Panc1 (cell line): ENCODE results near the gene EDDM13. TPM values are rescaled to one million over a fixed set of nuclear protein-coding genes. Genes with fewer than 3 reads are reported as not detected.

Source experiments
- ATAC-seq: fragments of 200-7000 bp; cut with Tn5 transposase; 2 replicates; pipeline ENCODE4 v1.9.1; 2020; ENCODE audit warnings: mild to moderate bottlenecking, moderate library complexity
- Bru-seq: library from RNA; stranded (reverse); fragments of 400-500 nt; gene quantifications from one replicate; lab custom pipeline; 2021; lab: Mats Ljungman, UMichigan
- BruChase-seq, 2 experiments: library from RNA; stranded (reverse); fragments of 400-500 nt; gene quantifications; one replicate each; lab custom pipeline; 2021; lab: Mats Ljungman, UMichigan
- BruUV-seq: library from RNA; stranded (reverse); fragments of 400-500 nt; replicated peaks from 2 replicates; lab custom pipeline; 2021; lab: Mats Ljungman, UMichigan
- CTCF ChIA-PET: fragments of 300-600 bp; sonication (Branson Sonifier 250); formaldehyde crosslinking; loops from one replicate; lab custom pipeline; 2022; ENCODE audit warnings: antibody characterized with exemption; lab: Charles Lee
- POLR2A ChIA-PET: fragments of 300-600 bp; sonication (Branson Sonifier 250); formaldehyde crosslinking; loops from one replicate; lab custom pipeline; 2022; ENCODE audit warnings: antibody characterized with exemption; lab: Charles Lee
- DNase-seq: peaks from one replicate; pipeline ENCODE4 v3.0.0-alpha.2; 2010; ENCODE audit warnings: low read depth, low spot score
- H3K27ac ChIP-seq: 2 replicates; pipeline ENCODE4 v1.5.1; 2011; ENCODE audit warnings: mild to moderate bottlenecking, low read length, inconsistent platforms
- H3K27me3 ChIP-seq: fragments of 200-500 bp; sonication (Bioruptor generic); 2 replicates; pipeline ENCODE4 v1.6.0; 2014; ENCODE audit warnings: low read length, inconsistent platforms; ENCODE audit not compliant: control insufficient read depth, insufficient read depth
- H3K36me3 ChIP-seq: fragments of 200-500 bp; sonication (Bioruptor generic); 2 replicates; pipeline ENCODE4 v1.5.1; 2014; ENCODE audit warnings: inconsistent platforms, mild to moderate bottlenecking, low read length, moderate library complexity; ENCODE audit not compliant: control insufficient read depth, insufficient read depth
- H3K4me1 ChIP-seq: 2 replicates; pipeline ENCODE4 v1.5.1; 2011; ENCODE audit warnings: inconsistent platforms, mild to moderate bottlenecking, low read length, moderate library complexity; ENCODE audit not compliant: control insufficient read depth, insufficient read depth
- H3K4me3 ChIP-seq, 2 experiments: 2 replicates each; pipeline ENCODE4 v1.5.1; 2011 to 2012; ENCODE audit warnings: low read depth in 2 of 2, low read length in 2 of 2, mild to moderate bottlenecking in 2 of 2, inconsistent platforms in 1 of 2, moderate library complexity in 1 of 2
- H3K9me3 ChIP-seq: fragments of 200-500 bp; sonication (Bioruptor generic); 2 replicates; pipeline ENCODE4 v1.5.1; 2014; ENCODE audit warnings: low read depth, mild to moderate bottlenecking, inconsistent platforms, low read length, moderate library complexity; ENCODE audit not compliant: control insufficient read depth, insufficient read depth
- POLR2AphosphoS5 ChIP-seq: IDR thresholded peaks from 2 replicates; pipeline ENCODE4 v1.6.1; 2012; ENCODE audit warnings: mild to moderate bottlenecking, low read depth, low read length, moderate library complexity
- SIN3A ChIP-seq: IDR thresholded peaks from 2 replicates; pipeline ENCODE4 v1.6.1; 2012; ENCODE audit warnings: low read depth, mild to moderate bottlenecking, low read length, moderate library complexity, borderline replicate concordance; ENCODE audit not compliant: insufficient read depth
- TCF7L2 ChIP-seq: IDR thresholded peaks from 2 replicates; pipeline ENCODE4 v1.6.1; 2011; ENCODE audit warnings: mild to moderate bottlenecking, low read depth, low read length, inconsistent platforms
- in situ Hi-C: cut with HindIII; loops from 2 replicates; pipeline ENCODE4 v1.10.0; 2016; ENCODE audit warnings: low sequenced_read_pairs, low pct_unique_long_range_greater_than_20kb
- intact Hi-C: fragments of 100-400 bp; cut with micrococcal nuclease; formaldehyde crosslinking; loops from one replicate; pipeline ENCODE4 v1.10.0; 2022; ENCODE audit not compliant: unreplicated experiment
- long read RNA-seq: library from polyadenylated mRNA; unstranded; transcript quantifications from one replicate; pipeline ENCODE4 v2.0.0, GENCODE V29; 2021; ENCODE audit not compliant: unreplicated experiment
- polyA plus RNA-seq: library from polyadenylated mRNA; unstranded; fragments of >200 nt; gene quantifications from one replicate; pipeline ENCODE4 v1.2.1, GENCODE V29; 2012; ENCODE audit warnings: missing spikeins; ENCODE audit not compliant: insufficient read length
- total RNA-seq: library from RNA; stranded (reverse); gene quantifications from one replicate; pipeline ENCODE4 v1.2.1, GENCODE V29; 2021; ENCODE audit not compliant: unreplicated experiment
- TF ChIP-seq, protein P1 (sequence below), 2 experiments: IDR thresholded peaks; 2 replicates each; pipeline ENCODE4 v1.6.1; 2011 to 2012; ENCODE audit warnings: low read depth in 2 of 2, control low read depth in 1 of 2, low read length in 1 of 2, mild to moderate bottlenecking in 1 of 2, moderate library complexity in 1 of 2; ENCODE audit not compliant: insufficient read depth in 1 of 2
- TF ChIP-seq, protein P2 (sequence below): fragments of 450-650 bp; IDR thresholded peaks from 2 replicates; pipeline ENCODE4 v1.5.1; 2017; ENCODE audit warnings: mild to moderate bottlenecking

EDDM13 gene
- total RNA-seq (not detected), Bru-seq, nascent RNA (not detected), BruChase-seq, experiment 1, labeled RNA remaining after a 2-hour chase (percentile 5 among the genes with signal in this experiment), BruChase-seq, experiment 2, labeled RNA remaining after a 6-hour chase (not detected)
- polyA plus RNA-seq = not detected
- long read RNA-seq, partial matches to known transcripts = 0 of 2 reads
- long read RNA-seq, other reads (novel, unspliced or antisense) = 2 of 2 reads

GRCh38 chr19:56272161-56272798 is at the start of gene EDDM13:
Gene EDDM13, plus strand, starts transcription at chr19:56272748. Its CDS starts 87 bp downstream, at chr19:56272835.
- CTCF ChIA-PET = no interaction called here
- intact Hi-C loops (no loop called here), in situ Hi-C loops (no loop called here)
- TF ChIP-seq, protein P1, sequence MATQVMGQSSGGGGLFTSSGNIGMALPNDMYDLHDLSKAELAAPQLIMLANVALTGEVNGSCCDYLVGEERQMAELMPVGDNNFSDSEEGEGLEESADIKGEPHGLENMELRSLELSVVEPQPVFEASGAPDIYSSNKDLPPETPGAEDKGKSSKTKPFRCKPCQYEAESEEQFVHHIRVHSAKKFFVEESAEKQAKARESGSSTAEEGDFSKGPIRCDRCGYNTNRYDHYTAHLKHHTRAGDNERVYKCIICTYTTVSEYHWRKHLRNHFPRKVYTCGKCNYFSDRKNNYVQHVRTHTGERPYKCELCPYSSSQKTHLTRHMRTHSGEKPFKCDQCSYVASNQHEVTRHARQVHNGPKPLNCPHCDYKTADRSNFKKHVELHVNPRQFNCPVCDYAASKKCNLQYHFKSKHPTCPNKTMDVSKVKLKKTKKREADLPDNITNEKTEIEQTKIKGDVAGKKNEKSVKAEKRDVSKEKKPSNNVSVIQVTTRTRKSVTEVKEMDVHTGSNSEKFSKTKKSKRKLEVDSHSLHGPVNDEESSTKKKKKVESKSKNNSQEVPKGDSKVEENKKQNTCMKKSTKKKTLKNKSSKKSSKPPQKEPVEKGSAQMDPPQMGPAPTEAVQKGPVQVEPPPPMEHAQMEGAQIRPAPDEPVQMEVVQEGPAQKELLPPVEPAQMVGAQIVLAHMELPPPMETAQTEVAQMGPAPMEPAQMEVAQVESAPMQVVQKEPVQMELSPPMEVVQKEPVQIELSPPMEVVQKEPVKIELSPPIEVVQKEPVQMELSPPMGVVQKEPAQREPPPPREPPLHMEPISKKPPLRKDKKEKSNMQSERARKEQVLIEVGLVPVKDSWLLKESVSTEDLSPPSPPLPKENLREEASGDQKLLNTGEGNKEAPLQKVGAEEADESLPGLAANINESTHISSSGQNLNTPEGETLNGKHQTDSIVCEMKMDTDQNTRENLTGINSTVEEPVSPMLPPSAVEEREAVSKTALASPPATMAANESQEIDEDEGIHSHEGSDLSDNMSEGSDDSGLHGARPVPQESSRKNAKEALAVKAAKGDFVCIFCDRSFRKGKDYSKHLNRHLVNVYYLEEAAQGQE (IDR thresholded peaks at IDR 0.05; ENCODE audit: insufficient read depth in 1 of 2, low read depth in 2 of 2, low read length in 1 of 2) = no peak
- TF ChIP-seq TCF7L2 (no peak), SIN3A (no peak), POLR2AphosphoS5 (no peak)
- TF ChIP-seq, protein P2, sequence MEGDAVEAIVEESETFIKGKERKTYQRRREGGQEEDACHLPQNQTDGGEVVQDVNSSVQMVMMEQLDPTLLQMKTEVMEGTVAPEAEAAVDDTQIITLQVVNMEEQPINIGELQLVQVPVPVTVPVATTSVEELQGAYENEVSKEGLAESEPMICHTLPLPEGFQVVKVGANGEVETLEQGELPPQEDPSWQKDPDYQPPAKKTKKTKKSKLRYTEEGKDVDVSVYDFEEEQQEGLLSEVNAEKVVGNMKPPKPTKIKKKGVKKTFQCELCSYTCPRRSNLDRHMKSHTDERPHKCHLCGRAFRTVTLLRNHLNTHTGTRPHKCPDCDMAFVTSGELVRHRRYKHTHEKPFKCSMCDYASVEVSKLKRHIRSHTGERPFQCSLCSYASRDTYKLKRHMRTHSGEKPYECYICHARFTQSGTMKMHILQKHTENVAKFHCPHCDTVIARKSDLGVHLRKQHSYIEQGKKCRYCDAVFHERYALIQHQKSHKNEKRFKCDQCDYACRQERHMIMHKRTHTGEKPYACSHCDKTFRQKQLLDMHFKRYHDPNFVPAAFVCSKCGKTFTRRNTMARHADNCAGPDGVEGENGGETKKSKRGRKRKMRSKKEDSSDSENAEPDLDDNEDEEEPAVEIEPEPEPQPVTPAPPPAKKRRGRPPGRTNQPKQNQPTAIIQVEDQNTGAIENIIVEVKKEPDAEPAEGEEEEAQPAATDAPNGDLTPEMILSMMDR = no peak
- no peaks in the 10 kb centered on the region for H3K4me1 ChIP-seq
- no peak for DNase-seq
- POLR2A ChIA-PET = no interaction called here
- H3K9me3 ChIP-seq = no peaks in the 10 kb centered on the region
- H3K27me3 ChIP-seq = no peaks in the 10 kb centered on the region
- ATAC-seq = no peak
- no peak within 1 kb of the TSS for H3K27ac ChIP-seq
- no peak within 1 kb of the TSS for H3K4me3 ChIP-seq
- H3K36me3 ChIP-seq = no peaks in the 10 kb centered on the region
- BruUV-seq = no TSS peak

DNA sequence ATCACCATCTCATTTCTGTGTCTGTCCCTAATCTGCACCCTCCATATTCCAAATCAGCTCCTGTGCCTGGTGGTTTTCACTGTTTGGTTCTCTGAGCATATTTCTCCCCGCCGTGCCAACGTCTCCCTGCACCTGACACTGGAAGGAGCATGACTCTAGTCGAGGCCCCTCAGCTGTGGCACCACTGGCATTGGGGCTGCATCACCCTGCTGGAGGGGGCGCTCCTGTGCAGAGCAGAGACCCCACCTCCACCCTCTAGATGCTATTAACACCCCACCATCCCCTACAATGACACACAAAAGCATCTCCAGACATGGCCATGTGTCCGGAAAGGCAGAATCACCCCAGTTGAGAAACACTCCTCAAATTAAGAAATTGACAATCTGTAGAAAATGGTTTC is 49.6 kb upstream of the EDDM13 start:
- ChIA-PET CTCF (no interaction called here), POLR2A (no interaction called here)
- ATAC-seq = no peak

More for the DNA sequence above, 49.6 kb upstream of the EDDM13 start:
- H3K9me3 ChIP-seq = no peaks in the 10 kb centered on the region
- intact Hi-C loops = no loop called here
- H3K4me3 ChIP-seq = no peak overlapping the region
- TF ChIP-seq SIN3A (no peak), POLR2AphosphoS5 (no peak), TCF7L2 (no peak)
- TF ChIP-seq, protein P1 (IDR thresholded peaks at IDR 0.05; ENCODE audit: insufficient read depth in 1 of 2, low read depth in 2 of 2, low read length in 1 of 2) = no peak
- TF ChIP-seq, protein P2 = peak; percentile 10; the same call in 1 of the 2 replicates
- no TSS peak for BruUV-seq
- no peak overlapping the region for H3K27ac ChIP-seq
- no peaks in the 10 kb centered on the region for H3K27me3 ChIP-seq
- in situ Hi-C loops = no loop called here
- no peak for DNase-seq
- no peaks in the 10 kb centered on the region for H3K4me1 ChIP-seq
- H3K36me3 ChIP-seq = no peaks in the 10 kb centered on the region
